Islet of Langerhans (tissue), 1 donor: ENCODE results near the gene CPAMD8.
"Not testable (repeated sequence)": the region's sequence is repeated elsewhere in the genome, so short reads cannot be mapped to it uniquely, and the experiment has no call there.

ENCODE experiments used
- FAIRE-seq: peaks from one replicate; lab custom pipeline; 2011; peaks lifted over from hg19 to GRCh38; lab: Jason Lieb, UNC

CPAMD8 gene

GRCh38 chr19:17037966-17038500 lies 11.4 kb upstream of the CPAMD8 start:
- FAIRE-seq, result no peak

GRCh38 chr19:17037184-17037583 lies 10.6 kb upstream of the CPAMD8 start:
- no peak for FAIRE-seq

GRCh38 chr19:17036640-17037039 lies 10.0 kb upstream of the CPAMD8 start:
- FAIRE-seq, result no peak

- FAIRE-seq, result no peak
Measured at GRCh38 chr19:17035842-17036424, 9.3 kb upstream of the CPAMD8 start.

- no peak for FAIRE-seq
Measured at GRCh38 chr19:17031741-17032140, 5.1 kb upstream of the CPAMD8 start.

GRCh38 chr19:17027535-17027975 lies 945 bp upstream of the CPAMD8 start:
- FAIRE-seq, result no peak

GRCh38 chr19:17025991-17026658 lies 485 bp downstream of the CPAMD8 start:
- FAIRE-seq, result no peak

GRCh38 chr19:17025361-17025760 lies 1.2 kb downstream of the CPAMD8 start:
- FAIRE-seq, result no peak

- FAIRE-seq, result not testable (repeated sequence)
Measured at GRCh38 chr19:17024941-17025340, 1.7 kb downstream of the CPAMD8 start.

- FAIRE-seq, result no peak
Measured at GRCh38 chr19:17023805-17024204, 2.8 kb downstream of the CPAMD8 start.

- FAIRE-seq, result no peak
Measured at GRCh38 chr19:17022738-17023137, 3.9 kb downstream of the CPAMD8 start.

- no peak for FAIRE-seq
Measured at GRCh38 chr19:17021793-17022590, 4.6 kb downstream of the CPAMD8 start.

GRCh38 chr19:17021328-17021727 lies 5.3 kb downstream of the CPAMD8 start:
- no peak for FAIRE-seq

- FAIRE-seq, result no peak
Measured at GRCh38 chr19:17020823-17021222, 5.8 kb downstream of the CPAMD8 start.

GRCh38 chr19:17020385-17020784 lies 6.2 kb downstream of the CPAMD8 start:
- no peak for FAIRE-seq

GRCh38 chr19:17014212-17014861 lies 12.3 kb downstream of the CPAMD8 start:
- FAIRE-seq, result not testable (repeated sequence)

GRCh38 chr19:17011485-17011884 lies 15.1 kb downstream of the CPAMD8 start:
- no peak for FAIRE-seq

- no peak for FAIRE-seq
Measured at GRCh38 chr19:17006579-17006978, 20.0 kb downstream of the CPAMD8 start.

GRCh38 chr19:17005000-17005399 lies 21.6 kb downstream of the CPAMD8 start:
- FAIRE-seq, result no peak

- FAIRE-seq, result no peak
Measured at GRCh38 chr19:17004386-17004785, 22.2 kb downstream of the CPAMD8 start.

- no peak for FAIRE-seq
Measured at GRCh38 chr19:17002455-17002854, 24.2 kb downstream of the CPAMD8 start.

GRCh38 chr19:17001603-17002183 lies 24.9 kb downstream of the CPAMD8 start:
- FAIRE-seq, result no peak
